Neural cell (in vitro differentiated cells): ENCODE data around the gene PMEPA1.

Experiments used
- EP300 ChIP-seq: fragments of 450-650 bp; conservative IDR thresholded peaks from 2 replicates; pipeline ENCODE4 v1.6.1; 2014; ENCODE audit warnings: antibody characterized with exemption, mild to moderate bottlenecking, moderate library complexity; ENCODE audit not compliant: poor library complexity, severe bottlenecking
- EZH2 ChIP-seq: fragments of 200-600, 300-800 bp; shearing (Covaris generic), sonication (generic); IDR thresholded peaks from 2 replicates; pipeline ENCODE4 v1.6.1; 2014; ENCODE audit warnings: antibody characterized with exemption, low read length, borderline replicate concordance, mild to moderate bottlenecking; ENCODE audit not compliant: insufficient read depth, poor library complexity, severe bottlenecking
- SMC3 ChIP-seq: fragments of 450-650 bp; conservative IDR thresholded peaks from 2 replicates; pipeline ENCODE4 v1.6.1; 2014; ENCODE audit warnings: antibody characterized with exemption, mild to moderate bottlenecking, moderate library complexity; ENCODE audit not compliant: poor library complexity
- TF ChIP-seq, protein P1 (sequence below): fragments of 450-650 bp; IDR thresholded peaks from 2 replicates; pipeline ENCODE4 v1.5.1; 2014; ENCODE audit warnings: antibody characterized with exemption, mild to moderate bottlenecking, moderate library complexity; ENCODE audit not compliant: poor library complexity, severe bottlenecking
- TF ChIP-seq, protein P2 (sequence below): IDR thresholded peaks from 2 replicates; pipeline ENCODE4 v1.6.1; 2012; ENCODE audit warnings: borderline replicate concordance

DNA sequence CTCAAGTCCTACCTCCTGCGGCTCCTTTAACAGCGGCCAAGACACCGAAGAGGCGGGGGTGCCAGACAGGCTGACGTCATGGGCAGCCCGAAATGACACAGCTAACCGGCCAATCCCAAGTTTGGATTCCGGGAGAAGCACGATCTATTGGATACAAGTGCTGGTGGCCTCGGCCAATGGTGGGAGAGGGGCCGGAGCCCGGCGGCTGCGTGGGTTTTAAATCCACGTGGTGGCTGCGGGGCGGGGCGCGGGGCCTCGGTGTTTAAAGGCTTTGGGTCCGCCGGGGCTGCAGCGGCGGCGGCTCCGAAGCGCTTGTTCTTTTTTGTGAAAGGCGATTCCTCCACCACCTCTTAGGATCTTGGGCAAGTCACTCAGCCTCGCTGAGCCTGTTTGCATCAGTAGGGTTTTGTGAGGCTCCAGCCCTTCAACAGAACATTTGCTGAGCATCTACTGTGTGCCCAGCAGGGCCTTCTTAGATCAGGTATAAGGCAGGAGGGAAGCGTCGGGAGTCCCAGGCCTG lies 8.7 kb upstream of the PMEPA1 start:
- TF ChIP-seq, protein P1, sequence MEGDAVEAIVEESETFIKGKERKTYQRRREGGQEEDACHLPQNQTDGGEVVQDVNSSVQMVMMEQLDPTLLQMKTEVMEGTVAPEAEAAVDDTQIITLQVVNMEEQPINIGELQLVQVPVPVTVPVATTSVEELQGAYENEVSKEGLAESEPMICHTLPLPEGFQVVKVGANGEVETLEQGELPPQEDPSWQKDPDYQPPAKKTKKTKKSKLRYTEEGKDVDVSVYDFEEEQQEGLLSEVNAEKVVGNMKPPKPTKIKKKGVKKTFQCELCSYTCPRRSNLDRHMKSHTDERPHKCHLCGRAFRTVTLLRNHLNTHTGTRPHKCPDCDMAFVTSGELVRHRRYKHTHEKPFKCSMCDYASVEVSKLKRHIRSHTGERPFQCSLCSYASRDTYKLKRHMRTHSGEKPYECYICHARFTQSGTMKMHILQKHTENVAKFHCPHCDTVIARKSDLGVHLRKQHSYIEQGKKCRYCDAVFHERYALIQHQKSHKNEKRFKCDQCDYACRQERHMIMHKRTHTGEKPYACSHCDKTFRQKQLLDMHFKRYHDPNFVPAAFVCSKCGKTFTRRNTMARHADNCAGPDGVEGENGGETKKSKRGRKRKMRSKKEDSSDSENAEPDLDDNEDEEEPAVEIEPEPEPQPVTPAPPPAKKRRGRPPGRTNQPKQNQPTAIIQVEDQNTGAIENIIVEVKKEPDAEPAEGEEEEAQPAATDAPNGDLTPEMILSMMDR: no peak
- TF ChIP-seq, protein P2, sequence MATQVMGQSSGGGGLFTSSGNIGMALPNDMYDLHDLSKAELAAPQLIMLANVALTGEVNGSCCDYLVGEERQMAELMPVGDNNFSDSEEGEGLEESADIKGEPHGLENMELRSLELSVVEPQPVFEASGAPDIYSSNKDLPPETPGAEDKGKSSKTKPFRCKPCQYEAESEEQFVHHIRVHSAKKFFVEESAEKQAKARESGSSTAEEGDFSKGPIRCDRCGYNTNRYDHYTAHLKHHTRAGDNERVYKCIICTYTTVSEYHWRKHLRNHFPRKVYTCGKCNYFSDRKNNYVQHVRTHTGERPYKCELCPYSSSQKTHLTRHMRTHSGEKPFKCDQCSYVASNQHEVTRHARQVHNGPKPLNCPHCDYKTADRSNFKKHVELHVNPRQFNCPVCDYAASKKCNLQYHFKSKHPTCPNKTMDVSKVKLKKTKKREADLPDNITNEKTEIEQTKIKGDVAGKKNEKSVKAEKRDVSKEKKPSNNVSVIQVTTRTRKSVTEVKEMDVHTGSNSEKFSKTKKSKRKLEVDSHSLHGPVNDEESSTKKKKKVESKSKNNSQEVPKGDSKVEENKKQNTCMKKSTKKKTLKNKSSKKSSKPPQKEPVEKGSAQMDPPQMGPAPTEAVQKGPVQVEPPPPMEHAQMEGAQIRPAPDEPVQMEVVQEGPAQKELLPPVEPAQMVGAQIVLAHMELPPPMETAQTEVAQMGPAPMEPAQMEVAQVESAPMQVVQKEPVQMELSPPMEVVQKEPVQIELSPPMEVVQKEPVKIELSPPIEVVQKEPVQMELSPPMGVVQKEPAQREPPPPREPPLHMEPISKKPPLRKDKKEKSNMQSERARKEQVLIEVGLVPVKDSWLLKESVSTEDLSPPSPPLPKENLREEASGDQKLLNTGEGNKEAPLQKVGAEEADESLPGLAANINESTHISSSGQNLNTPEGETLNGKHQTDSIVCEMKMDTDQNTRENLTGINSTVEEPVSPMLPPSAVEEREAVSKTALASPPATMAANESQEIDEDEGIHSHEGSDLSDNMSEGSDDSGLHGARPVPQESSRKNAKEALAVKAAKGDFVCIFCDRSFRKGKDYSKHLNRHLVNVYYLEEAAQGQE: no peak
- TF ChIP-seq EP300: no peak
- no peak for TF ChIP-seq EZH2
- TF ChIP-seq SMC3: no peak
